GM12878 (cell line): ENCODE results near the gene IRF2BPL. TPM values are rescaled to one million over a fixed set of nuclear protein-coding genes. Genes with fewer than 3 reads are reported as not detected.
A peak's percentile ranks its signal among the peaks of the same experiment; 100 is the strongest.

Source experiments
- BHLHE40 ChIP-seq, 2 experiments: fragments of 450-650 bp in 1 of 2; IDR thresholded peaks; 2 replicates each; pipeline ENCODE4 v1.6.1; 2011 to 2017; ENCODE audit warnings: low read depth in 2 of 2, borderline replicate concordance in 1 of 2, improper control_type of control experiment in 1 of 2, low read length in 1 of 2, mild to moderate bottlenecking in 1 of 2
- CHD2 ChIP-seq: IDR thresholded peaks from 2 replicates; pipeline ENCODE4 v1.6.1; 2011; ENCODE audit warnings: low read depth, low read length, improper control_type of control experiment, borderline replicate concordance
- CTCF ChIP-seq, 3 experiments: IDR thresholded peaks in 2 of 3; conservative IDR thresholded peaks in 1 of 3; 2 replicates each; pipeline ENCODE4 v1.5.1; 2011; ENCODE audit warnings: low read depth in 3 of 3, low read length in 3 of 3, mild to moderate bottlenecking in 3 of 3, control low read depth in 2 of 3, moderate library complexity in 2 of 3, inconsistent platforms in 1 of 3, mixed read lengths in 1 of 3; ENCODE audit not compliant: control insufficient read depth in 2 of 3, insufficient read depth in 1 of 3; ENCODE audit errors: extremely low read depth in 1 of 3
- E2F4 ChIP-seq: IDR thresholded peaks from 2 replicates; pipeline ENCODE4 v1.6.1; 2012; ENCODE audit warnings: low read depth, low read length, improper control_type of control experiment
- NBN ChIP-seq: fragments of 450-650 bp; IDR thresholded peaks from 2 replicates; pipeline ENCODE4 v1.6.1; 2016
- NKRF ChIP-seq: fragments of 450-650 bp; conservative IDR thresholded peaks from 2 replicates; pipeline ENCODE4 v1.6.1; 2017; ENCODE audit warnings: mild to moderate bottlenecking, moderate library complexity
- RBBP5 ChIP-seq: fragments of 200-600 bp; sonication (generic); conservative IDR thresholded peaks from 2 replicates; pipeline ENCODE4 v1.6.1; 2016
- RCOR1 ChIP-seq: conservative IDR thresholded peaks from 2 replicates; pipeline ENCODE4 v1.6.1; 2012; ENCODE audit warnings: low read depth, low read length, improper control_type of control experiment
- RFX5 ChIP-seq: IDR thresholded peaks from 2 replicates; pipeline ENCODE4 v1.6.1; 2011; ENCODE audit warnings: low read depth, low read length, improper control_type of control experiment
- SMAD1 ChIP-seq: fragments of 450-650 bp; IDR thresholded peaks from 2 replicates; pipeline ENCODE4 v1.6.1; 2018; ENCODE audit warnings: mild to moderate bottlenecking, low read depth; ENCODE audit not compliant: partially characterized antibody
- SMARCA5 ChIP-seq: fragments of 450-650 bp; IDR thresholded peaks from 2 replicates; pipeline ENCODE4 v1.6.1; 2017; ENCODE audit warnings: mild to moderate bottlenecking
- TCF3 ChIP-seq: IDR thresholded peaks from 2 replicates; pipeline ENCODE4 v1.6.1; 2012; ENCODE audit warnings: low read depth, mild to moderate bottlenecking, low read length, borderline replicate concordance; ENCODE audit not compliant: insufficient read depth
- YY1 ChIP-seq: IDR thresholded peaks from 2 replicates; pipeline ENCODE4 v1.6.1; 2011; ENCODE audit warnings: low read depth, mild to moderate bottlenecking, low read length
- ZBTB4 ChIP-seq: fragments of 450-650 bp; formaldehyde crosslinking; IDR thresholded peaks from 2 replicates; pipeline ENCODE4 v1.4.0; 2022; ENCODE audit warnings: mild to moderate bottlenecking, moderate library complexity
- polyA plus RNA-seq, 11 experiments: library from polyadenylated mRNA; depleted of rRNA in 4 of 11; unstranded in 6 of 11; stranded (reverse) in 5 of 11; fragments of >200 nt; fragmentation: Nextera tagmentation in 4 of 11; fragmentation: Illumina TruSeq in 1 of 11; extraction: Ambion mirVana in 4 of 11; extraction: Trizol in 1 of 11; gene quantifications; 1 replicate in 1 of 11; 2 replicates in 10 of 11; pipeline versions ENCODE4 v1.2.1 to v1.2.3, GENCODE V29; 2011 to 2016; ENCODE audit warnings: inconsistent platforms in 2 of 11, missing spikeins in 2 of 11, low read depth in 1 of 11
- total RNA-seq, 4 experiments: library from RNA; depleted of rRNA in 3 of 4; stranded (reverse); fragments of >200 nt in 3 of 4; fragmentation: Illumina TruSeq in 1 of 4; extraction: Trizol in 1 of 4; gene quantifications; 2 replicates each; pipeline versions ENCODE4 v1.2.1 to v1.2.3, GENCODE V29; 2013 to 2021
- TF ChIP-seq, protein P1 (sequence below): fragments of 450-650 bp; IDR thresholded peaks from 2 replicates; pipeline ENCODE4 v1.6.1; 2017; ENCODE audit warnings: mild to moderate bottlenecking, moderate library complexity

The IRF2BPL gene
- total and polyA plus RNA-seq, 10 of the 15 experiments (the other 5 are each of a cell fraction or from before 2014, with no cell fraction given) = 1.2 to 34.5 (median 3.1) TPM

GRCh38 chr14:77040741-77041653, 12.5 kb upstream of the IRF2BPL start (continued):
- TF ChIP-seq E2F4 (0 out of 2 replicates have a peak, but pooled peaks have one; percentile 29), ZBTB4 (CRISPR knock-in tag) (no peak), NBN (peak; percentile 17; the same call in 1 of the 2 replicates), CTCF (IDR thresholded peaks at IDR 0.05 in 2 of 3, conservative IDR thresholded peaks at IDR 0.05 in 1 of 3; ENCODE audit: control insufficient read depth in 2 of 3, extremely low read depth in 1 of 3, insufficient read depth in 1 of 3, low read depth in 3 of 3, low read length in 3 of 3) (no peak), RCOR1 (no peak), RBBP5 (no peak), NKRF (no peak), SMARCA5 (no peak), CHD2 (no peak), YY1 (0 out of 2 replicates have a peak, but pooled peaks have one; percentile 13), SMAD1 (no peak), BHLHE40 (IDR thresholded peaks at IDR 0.05; ENCODE audit: borderline replicate concordance in 1 of 2, low read depth in 2 of 2, low read length in 1 of 2) (no peak), TCF3 (no peak), RFX5 (no peak)
- TF ChIP-seq, protein P1, sequence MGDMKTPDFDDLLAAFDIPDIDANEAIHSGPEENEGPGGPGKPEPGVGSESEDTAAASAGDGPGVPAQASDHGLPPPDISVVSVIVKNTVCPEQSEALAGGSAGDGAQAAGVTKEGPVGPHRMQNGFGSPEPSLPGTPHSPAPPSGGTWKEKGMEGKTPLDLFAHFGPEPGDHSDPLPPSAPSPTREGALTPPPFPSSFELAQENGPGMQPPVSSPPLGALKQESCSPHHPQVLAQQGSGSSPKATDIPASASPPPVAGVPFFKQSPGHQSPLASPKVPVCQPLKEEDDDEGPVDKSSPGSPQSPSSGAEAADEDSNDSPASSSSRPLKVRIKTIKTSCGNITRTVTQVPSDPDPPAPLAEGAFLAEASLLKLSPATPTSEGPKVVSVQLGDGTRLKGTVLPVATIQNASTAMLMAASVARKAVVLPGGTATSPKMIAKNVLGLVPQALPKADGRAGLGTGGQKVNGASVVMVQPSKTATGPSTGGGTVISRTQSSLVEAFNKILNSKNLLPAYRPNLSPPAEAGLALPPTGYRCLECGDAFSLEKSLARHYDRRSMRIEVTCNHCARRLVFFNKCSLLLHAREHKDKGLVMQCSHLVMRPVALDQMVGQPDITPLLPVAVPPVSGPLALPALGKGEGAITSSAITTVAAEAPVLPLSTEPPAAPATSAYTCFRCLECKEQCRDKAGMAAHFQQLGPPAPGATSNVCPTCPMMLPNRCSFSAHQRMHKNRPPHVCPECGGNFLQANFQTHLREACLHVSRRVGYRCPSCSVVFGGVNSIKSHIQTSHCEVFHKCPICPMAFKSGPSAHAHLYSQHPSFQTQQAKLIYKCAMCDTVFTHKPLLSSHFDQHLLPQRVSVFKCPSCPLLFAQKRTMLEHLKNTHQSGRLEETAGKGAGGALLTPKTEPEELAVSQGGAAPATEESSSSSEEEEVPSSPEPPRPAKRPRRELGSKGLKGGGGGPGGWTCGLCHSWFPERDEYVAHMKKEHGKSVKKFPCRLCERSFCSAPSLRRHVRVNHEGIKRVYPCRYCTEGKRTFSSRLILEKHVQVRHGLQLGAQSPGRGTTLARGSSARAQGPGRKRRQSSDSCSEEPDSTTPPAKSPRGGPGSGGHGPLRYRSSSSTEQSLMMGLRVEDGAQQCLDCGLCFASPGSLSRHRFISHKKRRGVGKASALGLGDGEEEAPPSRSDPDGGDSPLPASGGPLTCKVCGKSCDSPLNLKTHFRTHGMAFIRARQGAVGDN = no peak; the same call in 1 of the 2 replicates
